Measurements from ENCODE around the gene DSG3.
"Not testable (repeated sequence)": the region's sequence is repeated elsewhere in the genome, so short reads cannot be mapped to it uniquely, and the experiment has no call there.

The DSG3 gene

GRCh38 chr18:31492671-31493070, 45.1 kb downstream of the DSG3 start:
- no peak for DNase-seq (ENCODE audit: low read depth in 2 of 3, low spot score in 1 of 3)

GRCh38 chr18:31493171-31493570, 45.6 kb downstream of the DSG3 start:
- no peak for DNase-seq (ENCODE audit: low read depth in 2 of 3, low spot score in 1 of 3)

- no peak for DNase-seq (ENCODE audit: low read depth in 2 of 3, low spot score in 1 of 3)
These were observed 46.4 kb downstream of the DSG3 start for GRCh38 chr18:31493941-31494340.

- not testable (repeated sequence) for DNase-seq (ENCODE audit: low read depth in 2 of 3, low spot score in 1 of 3)
These were observed 47.2 kb downstream of the DSG3 start for GRCh38 chr18:31494705-31495244.

- no peak for DNase-seq (ENCODE audit: low read depth in 2 of 3, low spot score in 1 of 3)
These were observed 49.9 kb downstream of the DSG3 start for GRCh38 chr18:31497404-31497835.

GRCh38 chr18:31497836-31498573, 50.5 kb downstream of the DSG3 start, which contains the start of gene DSG2:
Gene DSG2, plus strand, starts transcription at chr18:31498177. Its CDS starts 75 bp downstream, at chr18:31498252.
- DNase-seq (ENCODE audit: low read depth in 2 of 3, low spot score in 1 of 3) = no peak

GRCh38 chr18:31498574-31499524, 51.3 kb downstream of the DSG3 start:
- DNase-seq (ENCODE audit: low read depth in 2 of 3, low spot score in 1 of 3) = no peak

GRCh38 chr18:31500051-31500688, 52.6 kb downstream of the DSG3 start:
- no peak for DNase-seq (ENCODE audit: low read depth in 2 of 3, low spot score in 1 of 3)

GRCh38 chr18:31503011-31503410, 55.5 kb downstream of the DSG3 start:
- DNase-seq (ENCODE audit: low read depth in 2 of 3, low spot score in 1 of 3) = no peak

GRCh38 chr18:31504455-31505147, 57.1 kb downstream of the DSG3 start:
- no peak for DNase-seq (ENCODE audit: low read depth in 2 of 3, low spot score in 1 of 3)

GRCh38 chr18:31505156-31505555, 57.6 kb downstream of the DSG3 start:
- DNase-seq (ENCODE audit: low read depth in 2 of 3, low spot score in 1 of 3) = no peak

- no peak for DNase-seq (ENCODE audit: low read depth in 2 of 3, low spot score in 1 of 3)
These were observed 58.6 kb downstream of the DSG3 start for GRCh38 chr18:31506024-31506742.

- not testable (repeated sequence) for DNase-seq (ENCODE audit: low read depth in 2 of 3, low spot score in 1 of 3)
These were observed 59.6 kb downstream of the DSG3 start for GRCh38 chr18:31507124-31507523.

GRCh38 chr18:31508781-31509180, 61.2 kb downstream of the DSG3 start:
- no peak for DNase-seq (ENCODE audit: low read depth in 2 of 3, low spot score in 1 of 3)

- no peak for DNase-seq (ENCODE audit: low read depth in 2 of 3, low spot score in 1 of 3)
These were observed 62.0 kb downstream of the DSG3 start for GRCh38 chr18:31509571-31509970.

- no peak for DNase-seq (ENCODE audit: low read depth in 2 of 3, low spot score in 1 of 3)
These were observed 62.8 kb downstream of the DSG3 start for GRCh38 chr18:31510319-31510718.

- no peak for DNase-seq (ENCODE audit: low read depth in 2 of 3, low spot score in 1 of 3)
These were observed 63.6 kb downstream of the DSG3 start for GRCh38 chr18:31511098-31511497.

GRCh38 chr18:31512203-31512764, 64.7 kb downstream of the DSG3 start:
- DNase-seq (ENCODE audit: low read depth in 2 of 3, low spot score in 1 of 3) = no peak

- no peak for DNase-seq (ENCODE audit: low read depth in 2 of 3, low spot score in 1 of 3)
These were observed 65.8 kb downstream of the DSG3 start for GRCh38 chr18:31513189-31513935.
